AG04449 (cell line): Measurements from ENCODE around the gene KMT2D.
"Not testable (repeated sequence)": the region's sequence is repeated elsewhere in the genome, so short reads cannot be mapped to it uniquely, and the experiment has no call there.

Source experiments
- CTCF ChIA-PET: fragments of 350-600 bp; formaldehyde crosslinking; extraction: SDS; loops from one replicate; lab custom pipeline; 2021; ENCODE audit warnings: antibody characterized with exemption; lab: Yijun Ruan, JAX
- POLR2A ChIA-PET: fragments of 400-600, 350-600 bp; formaldehyde crosslinking; extraction: SDS; loops from one replicate; lab custom pipeline; 2020; ENCODE audit warnings: antibody characterized with exemption, inconsistent platforms; lab: Yijun Ruan, JAX
- DNase-seq: peaks from one replicate; pipeline ENCODE4 v3.0.0-alpha.2; 2010; ENCODE audit warnings: low read depth, low spot score
- H3K4me3 ChIP-seq: 2 replicates; pipeline ENCODE4 v1.5.1; 2011; ENCODE audit warnings: low read depth, mild to moderate bottlenecking, control low read depth, low read length
- TF ChIP-seq, protein P1 (sequence below): IDR thresholded peaks from one replicate; pipeline ENCODE4 v1.5.1; 2011; ENCODE audit warnings: mild to moderate bottlenecking, moderate library complexity, low read length, control low read depth, inconsistent platforms; ENCODE audit not compliant: insufficient read depth; ENCODE audit errors: missing control alignments

KMT2D gene

DNA sequence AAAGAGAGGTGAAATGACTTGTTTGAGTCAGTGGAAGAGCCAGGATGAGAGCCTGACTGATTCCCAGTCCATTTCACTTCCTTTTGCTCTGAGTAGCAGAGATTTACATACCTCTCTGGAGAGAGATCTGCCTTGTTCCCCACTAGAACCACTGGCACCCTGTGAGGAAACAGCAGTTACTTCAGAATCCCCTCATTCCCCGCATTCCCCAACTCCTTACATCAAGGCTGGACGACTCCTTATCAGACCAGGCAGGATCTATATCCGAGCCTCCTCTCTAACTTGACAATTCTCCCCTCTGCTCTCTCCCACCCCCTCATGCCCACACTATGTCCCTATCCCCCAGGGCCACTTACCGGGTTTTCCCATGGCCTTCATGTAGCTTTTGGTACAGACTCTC lies 5.5 kb upstream of the KMT2D start:
- CTCF ChIA-PET: interaction anchor here (0.9 to 20.8 kb wide), 15 partner anchors 8 to 198 kb away, joined by 3 to 372 read pairs (median 41); partner anchors contain the start of genes DHH, LMBR1L and TUBA1B
- DNase-seq: no peak
- H3K4me3 ChIP-seq: no peak overlapping the region
- POLR2A ChIA-PET: interaction anchor here (0.6 kb wide), 1 partner anchor 12 kb away, joined by 3 read pairs; no protein-coding TSS in a partner anchor
- TF ChIP-seq, protein P1, sequence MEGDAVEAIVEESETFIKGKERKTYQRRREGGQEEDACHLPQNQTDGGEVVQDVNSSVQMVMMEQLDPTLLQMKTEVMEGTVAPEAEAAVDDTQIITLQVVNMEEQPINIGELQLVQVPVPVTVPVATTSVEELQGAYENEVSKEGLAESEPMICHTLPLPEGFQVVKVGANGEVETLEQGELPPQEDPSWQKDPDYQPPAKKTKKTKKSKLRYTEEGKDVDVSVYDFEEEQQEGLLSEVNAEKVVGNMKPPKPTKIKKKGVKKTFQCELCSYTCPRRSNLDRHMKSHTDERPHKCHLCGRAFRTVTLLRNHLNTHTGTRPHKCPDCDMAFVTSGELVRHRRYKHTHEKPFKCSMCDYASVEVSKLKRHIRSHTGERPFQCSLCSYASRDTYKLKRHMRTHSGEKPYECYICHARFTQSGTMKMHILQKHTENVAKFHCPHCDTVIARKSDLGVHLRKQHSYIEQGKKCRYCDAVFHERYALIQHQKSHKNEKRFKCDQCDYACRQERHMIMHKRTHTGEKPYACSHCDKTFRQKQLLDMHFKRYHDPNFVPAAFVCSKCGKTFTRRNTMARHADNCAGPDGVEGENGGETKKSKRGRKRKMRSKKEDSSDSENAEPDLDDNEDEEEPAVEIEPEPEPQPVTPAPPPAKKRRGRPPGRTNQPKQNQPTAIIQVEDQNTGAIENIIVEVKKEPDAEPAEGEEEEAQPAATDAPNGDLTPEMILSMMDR: no peak

DNA sequence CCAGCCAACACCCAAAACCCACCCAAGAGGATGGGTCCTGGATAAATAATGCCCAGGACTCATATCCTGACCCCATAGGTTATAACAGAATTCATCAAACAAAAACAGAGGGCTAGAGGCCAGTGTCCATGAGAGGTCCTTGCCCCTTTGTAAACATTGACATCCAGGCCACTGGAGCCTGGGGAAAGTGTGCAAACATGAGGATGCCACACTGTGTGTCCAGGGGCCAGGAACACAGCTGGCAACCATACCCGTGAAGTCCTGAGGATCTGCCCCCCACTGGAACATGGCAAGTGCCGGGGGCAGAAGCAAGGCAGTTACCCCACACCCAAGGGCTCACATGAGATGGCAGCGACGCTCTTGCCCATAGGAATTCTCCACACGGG lies 4.2 kb upstream of the KMT2D start:
- POLR2A ChIA-PET: interaction anchor here (2.0 kb wide), 1 partner anchor 66 kb away, joined by 11 read pairs; the partner anchor contains the start of gene TUBA1B
- CTCF ChIA-PET: interaction anchor here (0.7 to 20.8 kb wide), 37 partner anchors 9 to 450 kb away, joined by 3 to 372 read pairs (median 7); partner anchors contain the start of genes DHH, LMBR1L, PRPH and TUBA1B

DNA sequence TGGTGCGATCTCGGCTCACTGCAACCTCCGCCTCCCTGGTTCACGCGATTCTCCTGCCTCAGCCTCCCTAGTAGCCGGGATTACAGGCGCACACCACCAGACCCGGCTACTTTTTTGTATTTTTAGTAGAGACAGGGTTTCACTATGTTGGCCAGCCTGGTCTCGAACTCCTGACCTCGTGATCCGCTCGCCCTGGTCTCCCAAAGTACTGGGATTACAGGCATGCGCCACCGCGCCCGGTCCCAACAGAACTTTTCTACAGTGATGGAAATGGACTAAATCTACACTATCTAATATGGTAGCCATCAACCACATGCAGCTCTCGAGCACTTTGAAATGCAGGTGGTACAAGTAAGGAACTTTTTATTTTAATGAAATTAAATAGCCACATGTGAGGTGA lies 1.3 kb upstream of the KMT2D start:
- not testable (repeated sequence) for DNase-seq, H3K4me3 ChIP-seq
- ChIA-PET POLR2A (interaction anchor here (0.7 kb wide), 1 partner anchor 69 kb away, joined by 3 read pairs; the partner anchor contains the start of gene TUBA1B), CTCF (interaction anchor here (0.6 to 20.8 kb wide), 11 partner anchors 12 to 173 kb away, joined by 3 to 372 read pairs (median 41); partner anchors contain the start of genes DHH and TUBA1B)

More for the DNA sequence above, 4.2 kb upstream of the KMT2D start:
- TF ChIP-seq, protein P1: no peak
- H3K4me3 ChIP-seq: no peak overlapping the region
- no peak for DNase-seq

DNA sequence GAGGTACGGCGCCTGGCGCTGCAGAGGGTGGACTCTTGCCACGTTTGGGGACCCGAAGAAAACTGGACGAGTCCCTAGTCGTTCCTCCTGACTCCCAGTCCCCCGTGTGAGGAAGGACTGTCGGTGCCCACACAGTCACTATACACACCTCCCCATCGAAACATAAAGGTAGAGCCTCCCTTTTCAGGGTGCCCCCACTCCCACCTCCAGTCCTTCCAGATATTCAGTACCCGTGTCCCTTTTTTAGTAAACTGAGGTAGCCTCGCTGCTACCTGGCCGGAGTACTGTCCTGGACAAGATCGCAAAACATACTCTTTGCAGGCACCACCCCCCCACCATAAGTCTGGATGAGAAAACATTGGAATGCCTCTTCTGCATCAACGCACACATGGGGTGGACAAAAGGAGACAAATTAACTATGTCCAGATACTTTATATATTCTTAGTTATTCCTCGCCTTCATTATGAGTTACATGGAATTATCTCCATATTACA lies 610 bp upstream of the KMT2D start:
- no peak for DNase-seq
- peak overlapping the region; percentile 84 for H3K4me3 ChIP-seq
- TF ChIP-seq, protein P1: no peak
- ChIA-PET CTCF (interaction anchor here (0.6 to 20.8 kb wide), 6 partner anchors 8 to 70 kb away, joined by 3 to 372 read pairs (median 24); partner anchors contain the start of genes DHH, RHEBL1 and TUBA1B), POLR2A (interaction anchor here (0.7 kb wide), 1 partner anchor 70 kb away, joined by 3 read pairs; the partner anchor contains the start of gene TUBA1B)

DNA sequence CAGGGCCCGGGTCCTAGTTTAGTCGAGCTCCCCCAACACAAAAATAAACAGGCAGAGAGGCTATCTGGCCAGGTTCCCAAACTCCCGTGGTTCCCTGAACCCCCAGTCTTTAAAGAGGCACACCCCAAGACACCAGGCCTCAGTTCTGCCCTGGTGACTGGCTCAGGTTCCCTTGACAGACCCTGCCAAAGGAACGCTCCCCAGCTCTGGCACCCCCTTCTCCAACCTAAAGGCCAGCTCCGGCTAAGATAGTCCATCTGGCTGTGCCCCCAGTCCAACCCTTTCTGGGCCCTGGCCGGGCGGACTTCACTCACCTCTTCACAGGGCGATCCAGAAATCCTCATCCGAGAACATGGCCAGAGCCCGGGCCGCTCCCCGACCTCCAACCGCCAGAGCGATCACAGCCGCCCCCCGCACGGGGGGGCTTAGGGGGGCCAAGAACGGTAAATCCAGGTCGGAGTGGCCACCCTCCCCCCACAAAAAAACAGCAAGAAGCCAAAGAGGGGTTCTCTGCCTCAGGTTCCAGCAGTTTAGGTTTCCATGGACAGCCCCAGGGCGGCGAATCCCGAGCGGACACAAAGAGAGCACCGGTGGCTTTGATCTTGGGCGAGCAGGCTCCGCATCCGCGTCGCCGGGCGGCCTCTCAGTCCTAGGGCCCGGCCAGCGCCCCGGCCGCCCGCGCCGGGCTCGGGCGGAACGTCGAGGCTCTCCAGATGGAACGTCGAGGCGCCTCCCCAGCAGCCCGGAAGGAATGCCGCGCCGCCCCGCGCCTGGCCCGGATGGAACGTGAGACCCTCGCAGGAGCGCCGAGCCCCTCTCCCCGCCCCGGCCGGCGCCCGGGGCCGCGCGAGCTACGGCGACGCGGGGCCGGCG lies 1.1 kb downstream of the KMT2D start:
- ChIA-PET POLR2A (interaction anchor here (1.1 to 2.0 kb wide), 2 partner anchors 10 to 71 kb away, joined by 3 to 8 read pairs; partner anchors contain the start of genes RHEBL1 and TUBA1B), CTCF (interaction anchor here (0.7 to 6.4 kb wide), 11 partner anchors 9 to 62 kb away, joined by 3 to 48 read pairs (median 4); partner anchors contain the start of genes DHH and RHEBL1)
- no peak for DNase-seq
- TF ChIP-seq, protein P1: no peak
- peak overlapping the region; percentile 84 for H3K4me3 ChIP-seq

DNA sequence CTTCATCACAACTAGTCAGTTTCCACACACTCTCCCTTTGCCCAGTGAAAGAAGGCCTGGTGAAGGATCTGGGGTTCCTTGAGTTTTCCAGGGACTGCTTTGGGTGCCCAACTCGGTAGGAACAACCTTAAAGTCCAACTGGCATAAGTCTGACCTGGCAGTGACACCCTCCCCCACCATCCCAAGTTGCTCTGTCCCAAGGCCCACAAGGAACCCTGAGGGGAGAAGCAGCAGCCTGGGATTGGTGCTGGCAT lies 1.6 kb downstream of the KMT2D start:
- POLR2A ChIA-PET: interaction anchor here (1.1 to 2.0 kb wide), 3 partner anchors 11 to 72 kb away, joined by 3 to 8 read pairs (median 3); partner anchors contain the start of genes RHEBL1 and TUBA1B
- H3K4me3 ChIP-seq: peak overlapping the region; percentile 84
- CTCF ChIA-PET: interaction anchor here (0.9 to 6.4 kb wide), 11 partner anchors 8 to 174 kb away, joined by 3 to 48 read pairs (median 5); partner anchors contain the start of gene RHEBL1
- TF ChIP-seq, protein P1: no peak
- DNase-seq: no peak
